CD8-positive, alpha-beta memory T cell (primary cell): ENCODE measurements around the gene ALDH3A1. TPM values are rescaled to one million over a fixed set of nuclear protein-coding genes. Genes with fewer than 3 reads are reported as not detected.

Experiments
- CTCF ChIA-PET: fragments of 350-600 bp; sonication (Branson Sonifier 250); formaldehyde crosslinking; loops from one replicate; lab custom pipeline; 2021; ENCODE audit warnings: antibody characterized with exemption; lab: Charles Lee
- POLR2A ChIA-PET: fragments of 350-600 bp; sonication (Branson Sonifier 250); formaldehyde crosslinking; loops from one replicate; lab custom pipeline; 2021; ENCODE audit warnings: antibody characterized with exemption; lab: Charles Lee
- DNase-seq, 5 donors: peaks; one replicate each; pipeline versions ENCODE4 v3.0.0 to v3.0.0-alpha.2; 2020 to 2022; ENCODE audit warnings: mixed read lengths in 1 of 5
- H3K27ac ChIP-seq: one replicate; pipeline ENCODE4 v1.7.0; 2013; ENCODE audit warnings: low read depth, mild to moderate bottlenecking, low read length, moderate library complexity
- H3K27me3 ChIP-seq: 2 replicates; pipeline ENCODE4 v1.7.0; 2013; ENCODE audit warnings: low read length, mild to moderate bottlenecking; ENCODE audit not compliant: insufficient read depth, poor library complexity, severe bottlenecking
- H3K36me3 ChIP-seq: 2 replicates; pipeline ENCODE4 v1.7.0; 2013; ENCODE audit warnings: mild to moderate bottlenecking, low read length, moderate library complexity; ENCODE audit not compliant: insufficient read depth
- H3K4me1 ChIP-seq: 2 replicates; pipeline ENCODE4 v1.7.0; 2013; ENCODE audit warnings: mild to moderate bottlenecking, low read length, moderate library complexity; ENCODE audit not compliant: insufficient read depth
- H3K4me3 ChIP-seq: 2 replicates; pipeline ENCODE4 v1.7.0; 2013; ENCODE audit warnings: mild to moderate bottlenecking, low read length
- H3K9me3 ChIP-seq: 2 replicates; pipeline ENCODE4 v1.7.0; 2013; ENCODE audit warnings: mild to moderate bottlenecking, low read length
- H3K27ac Mint-ChIP-seq, 8 donors: one replicate each; pipeline ENCODE4 v1.8.0; 2020 to 2021; ENCODE audit warnings: mixed read lengths in 8 of 8, mild to moderate bottlenecking in 6 of 8, inconsistent platforms in 3 of 8, moderate library complexity in 3 of 8
- H3K27me3 Mint-ChIP-seq, 2 donors: one replicate each; pipeline ENCODE4 v1.8.0; 2020 to 2021; ENCODE audit warnings: mixed read lengths in 2 of 2, mild to moderate bottlenecking in 1 of 2, moderate library complexity in 1 of 2
- H3K36me3 Mint-ChIP-seq, 3 donors: one replicate each; pipeline ENCODE4 v1.8.0; 2020 to 2021; ENCODE audit warnings: mixed read lengths in 3 of 3, inconsistent platforms in 1 of 3, mild to moderate bottlenecking in 1 of 3
- H3K4me1 Mint-ChIP-seq, 3 donors: one replicate each; pipeline ENCODE4 v1.8.0; 2020 to 2021; ENCODE audit warnings: mixed read lengths in 3 of 3, inconsistent platforms in 1 of 3, mild to moderate bottlenecking in 1 of 3
- H3K4me3 Mint-ChIP-seq, 7 donors: one replicate each; pipeline ENCODE4 v1.8.0; 2020 to 2021; ENCODE audit warnings: mixed read lengths in 7 of 7, mild to moderate bottlenecking in 6 of 7, moderate library complexity in 4 of 7, inconsistent platforms in 2 of 7
- H3K9me3 Mint-ChIP-seq, 5 donors: one replicate each; pipeline ENCODE4 v1.8.0; 2020 to 2022; ENCODE audit warnings: mixed read lengths in 5 of 5, mild to moderate bottlenecking in 3 of 5, moderate library complexity in 2 of 5, inconsistent platforms in 1 of 5
- polyA plus RNA-seq: library from polyadenylated mRNA; unstranded; fragments of 300-500 nt; fragmentation: Illumina TruSeq; gene quantifications from one replicate; pipeline ENCODE4 v1.2.3, GENCODE V29; 2021
- total RNA-seq, 2 experiments: library from RNA; stranded (reverse); gene quantifications; one replicate each; pipeline ENCODE4 v1.2.3, GENCODE V29; 2021

ALDH3A1 gene
- total and polyA plus RNA-seq, 3 experiments from 2014 or later: 0.32 TPM; not detected in 2

GRCh38 chr17:19718613-19719354 lies 29.3 kb downstream of the ALDH3A1 start:
- Histone ChIP-seq H3K27me3 (no peaks in the 10 kb centered on the region), H3K27ac (no peak overlapping the region), H3K36me3 (no peaks in the 10 kb centered on the region), H3K9me3 (no peaks in the 10 kb centered on the region), H3K4me1 (peaks cover under 1% of the 10 kb centered on the region), H3K4me3 (no peak overlapping the region)
- Mint-ChIP-seq H3K4me3 (no peak overlapping the region), H3K27me3 (peaks cover 3 to 8% of the 10 kb centered on the region in 2 donors), H3K4me1 (peaks cover 1% of the 10 kb centered on the region in 3 donors), H3K36me3 (no peaks in the 10 kb centered on the region), H3K9me3 (no peaks in the 10 kb centered on the region), H3K27ac (no peak overlapping the region)
- no peak for DNase-seq
- CTCF ChIA-PET: no interaction called here
- POLR2A ChIA-PET: no interaction called here

- H3K4me1 Mint-ChIP-seq: no peaks in the 10 kb centered on the region
- POLR2A ChIA-PET: no interaction called here
- CTCF ChIA-PET: no interaction called here
- H3K9me3 ChIP-seq: no peaks in the 10 kb centered on the region
- no peaks in the 10 kb centered on the region for H3K36me3 ChIP-seq
- no peak overlapping the region for H3K27ac ChIP-seq
- no peaks in the 10 kb centered on the region for H3K9me3 Mint-ChIP-seq
- H3K27ac Mint-ChIP-seq: no peak overlapping the region
- no peaks in the 10 kb centered on the region for H3K27me3 ChIP-seq
- H3K36me3 Mint-ChIP-seq: no peaks in the 10 kb centered on the region
- no peak overlapping the region for H3K4me3 Mint-ChIP-seq
- H3K4me3 ChIP-seq: no peak overlapping the region
- no peak for DNase-seq
- no peaks in the 10 kb centered on the region for H3K4me1 ChIP-seq
- H3K27me3 Mint-ChIP-seq: peaks cover 3 to 8% of the 10 kb centered on the region in 2 donors
These were observed 30.0 kb downstream of the ALDH3A1 start for GRCh38 chr17:19718041-19718612.

GRCh38 chr17:19717411-19717908 lies 30.6 kb downstream of the ALDH3A1 start:
- Mint-ChIP-seq H3K9me3 (no peaks in the 10 kb centered on the region), H3K4me1 (no peaks in the 10 kb centered on the region), H3K27ac (no peak overlapping the region), H3K27me3 (peaks cover 3 to 8% of the 10 kb centered on the region in 2 donors), H3K36me3 (no peaks in the 10 kb centered on the region), H3K4me3 (no peak overlapping the region)
- H3K4me3 ChIP-seq: no peak overlapping the region
- ChIA-PET POLR2A (no interaction called here), CTCF (no interaction called here)
- H3K27ac ChIP-seq: no peak overlapping the region
- no peaks in the 10 kb centered on the region for H3K9me3 ChIP-seq
- no peaks in the 10 kb centered on the region for H3K36me3 ChIP-seq
- DNase-seq: no peak
- no peaks in the 10 kb centered on the region for H3K27me3 ChIP-seq
- H3K4me1 ChIP-seq: no peaks in the 10 kb centered on the region

GRCh38 chr17:19717031-19717360 lies 31.1 kb downstream of the ALDH3A1 start:
- no peaks in the 10 kb centered on the region for H3K4me1 ChIP-seq
- H3K4me1 Mint-ChIP-seq: no peaks in the 10 kb centered on the region
- no peak overlapping the region for H3K27ac ChIP-seq
- CTCF ChIA-PET: no interaction called here
- no peaks in the 10 kb centered on the region for H3K9me3 ChIP-seq
- H3K27ac Mint-ChIP-seq: no peak overlapping the region
- H3K4me3 ChIP-seq: no peak overlapping the region
- DNase-seq: no peak
- peaks cover 3 to 8% of the 10 kb centered on the region in 2 donors for H3K27me3 Mint-ChIP-seq
- no peak overlapping the region for H3K4me3 Mint-ChIP-seq
- no peaks in the 10 kb centered on the region for H3K36me3 Mint-ChIP-seq
- H3K27me3 ChIP-seq: no peaks in the 10 kb centered on the region
- H3K36me3 ChIP-seq: no peaks in the 10 kb centered on the region
- POLR2A ChIA-PET: no interaction called here
- no peaks in the 10 kb centered on the region for H3K9me3 Mint-ChIP-seq

- Mint-ChIP-seq H3K9me3 (no peaks in the 10 kb centered on the region), H3K4me3 (no peak within 1 kb of the TSS), H3K27me3 (peaks cover 3 to 7% of the 10 kb centered on the region in 2 donors), H3K36me3 (no peaks in the 10 kb centered on the region), H3K27ac (no peak within 1 kb of the TSS), H3K4me1 (no peaks in the 10 kb centered on the region)
- CTCF ChIA-PET: no interaction called here
- DNase-seq: no peak
- H3K4me3 ChIP-seq: no peak within 1 kb of the TSS
- H3K4me1 ChIP-seq: no peaks in the 10 kb centered on the region
- POLR2A ChIA-PET: no interaction called here
- no peak within 1 kb of the TSS for H3K27ac ChIP-seq
- H3K36me3 ChIP-seq: no peaks in the 10 kb centered on the region
- no peaks in the 10 kb centered on the region for H3K9me3 ChIP-seq
- no peaks in the 10 kb centered on the region for H3K27me3 ChIP-seq
These were observed 31.7 kb downstream of the ALDH3A1 start, which contains the start of gene SLC47A2 for GRCh38 chr17:19716108-19717030. Gene SLC47A2, minus strand, starts transcription at chr17:19716584. Its CDS starts 29 bp downstream, at chr17:19716555.

GRCh38 chr17:19714542-19715411 lies 33.3 kb downstream of the ALDH3A1 start:
- H3K4me1 ChIP-seq: no peaks in the 10 kb centered on the region
- Mint-ChIP-seq H3K4me1 (no peaks in the 10 kb centered on the region), H3K27me3 (peaks cover 0 to 2% of the 10 kb centered on the region in 2 donors), H3K27ac (no peak overlapping the region), H3K36me3 (no peaks in the 10 kb centered on the region), H3K9me3 (no peaks in the 10 kb centered on the region), H3K4me3 (no peak overlapping the region)
- H3K4me3 ChIP-seq: no peak overlapping the region
- ChIA-PET CTCF (no interaction called here), POLR2A (no interaction called here)
- no peaks in the 10 kb centered on the region for H3K27me3 ChIP-seq
- no peaks in the 10 kb centered on the region for H3K36me3 ChIP-seq
- H3K9me3 ChIP-seq: no peaks in the 10 kb centered on the region
- no peak for DNase-seq
- no peak overlapping the region for H3K27ac ChIP-seq

- Mint-ChIP-seq H3K27me3 (no peaks in the 10 kb centered on the region), H3K9me3 (no peaks in the 10 kb centered on the region), H3K27ac (no peak overlapping the region), H3K4me1 (no peaks in the 10 kb centered on the region), H3K4me3 (no peak overlapping the region), H3K36me3 (no peaks in the 10 kb centered on the region)
- no peak overlapping the region for H3K4me3 ChIP-seq
- H3K27ac ChIP-seq: no peak overlapping the region
- H3K27me3 ChIP-seq: no peaks in the 10 kb centered on the region
- DNase-seq: no peak
- ChIA-PET CTCF (no interaction called here), POLR2A (no interaction called here)
- H3K36me3 ChIP-seq: no peaks in the 10 kb centered on the region
- no peaks in the 10 kb centered on the region for H3K4me1 ChIP-seq
- H3K9me3 ChIP-seq: no peaks in the 10 kb centered on the region
These were observed 34.2 kb downstream of the ALDH3A1 start for GRCh38 chr17:19713901-19714361.
